ENCODE data around the gene ATF3.
"Not testable (repeated sequence)": the region's sequence is repeated elsewhere in the genome, so short reads cannot be mapped to it uniquely, and the experiment has no call there.

The ATF3 gene

DNA sequence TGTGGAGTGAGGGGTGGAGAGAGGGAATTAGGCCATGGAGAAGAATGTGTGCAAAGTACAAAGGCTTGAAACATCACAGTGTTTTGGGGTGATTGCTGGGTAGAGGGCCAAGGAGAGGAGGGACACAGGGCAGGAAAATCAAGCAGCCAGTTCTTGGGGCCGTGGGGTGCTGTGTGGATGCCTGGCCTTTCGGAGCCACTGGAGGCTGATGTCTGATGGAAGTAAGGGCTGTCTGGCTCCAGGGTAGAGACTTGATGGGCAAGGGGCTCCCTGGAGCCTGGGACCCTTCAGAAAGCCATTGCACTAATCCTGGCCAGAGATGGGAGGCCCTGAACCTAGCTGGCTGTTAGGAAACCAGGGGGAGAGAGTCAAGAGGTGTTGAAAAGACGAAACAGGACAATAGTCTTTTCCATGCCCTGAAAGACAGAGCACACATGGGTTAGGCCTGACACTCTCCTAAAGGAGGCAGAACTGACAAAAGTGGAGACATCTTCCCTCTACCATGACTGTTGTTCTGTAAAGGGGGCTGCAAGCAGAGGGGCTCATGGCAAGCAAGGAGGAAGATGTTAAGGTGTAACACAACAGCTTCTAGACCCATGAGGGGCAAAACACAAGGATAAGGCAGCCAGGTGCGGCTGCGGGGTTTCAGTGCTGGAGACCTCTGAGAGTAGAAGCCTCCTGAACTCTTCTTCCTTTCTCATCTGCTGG is 21.0 kb downstream of the ATF3 start:
- no peak for DNase-seq

DNA sequence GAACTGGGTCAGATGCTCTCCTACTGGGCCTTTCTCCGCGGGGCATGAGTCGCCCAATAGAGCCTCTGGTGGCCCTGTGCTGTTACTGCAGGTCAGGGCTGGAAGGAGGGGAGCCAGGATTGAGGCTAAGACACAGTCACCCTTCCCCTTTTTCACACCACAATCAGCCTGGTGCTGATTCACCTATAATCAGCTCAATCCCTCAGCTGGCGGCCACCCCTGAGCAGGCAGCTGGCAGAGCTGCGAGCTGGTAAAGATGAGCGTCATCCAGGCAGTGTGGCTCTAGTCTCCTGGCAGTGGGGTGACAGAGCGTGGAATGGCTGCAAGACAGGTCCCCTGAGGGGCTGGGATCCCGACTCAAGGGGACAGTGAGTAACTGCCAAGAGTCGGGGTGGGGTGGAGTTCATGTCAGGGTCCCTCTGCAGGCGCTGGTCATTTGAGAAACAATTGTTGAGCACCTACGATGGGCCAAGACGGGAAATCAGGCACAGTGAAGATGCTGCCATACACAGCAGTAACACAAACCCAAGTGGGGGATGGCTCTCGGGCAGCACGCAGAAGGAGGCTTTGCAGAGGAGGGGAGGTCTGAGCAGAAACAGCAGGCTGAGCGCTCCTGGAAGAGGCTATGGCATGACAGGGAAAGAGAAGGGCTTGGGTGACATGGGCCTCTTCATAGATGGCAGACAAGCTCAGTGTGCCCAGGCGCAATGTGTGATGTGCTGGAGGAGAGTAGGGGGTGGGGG is 21.8 kb downstream of the ATF3 start:
- DNase-seq = peak; percentile 64

DNA sequence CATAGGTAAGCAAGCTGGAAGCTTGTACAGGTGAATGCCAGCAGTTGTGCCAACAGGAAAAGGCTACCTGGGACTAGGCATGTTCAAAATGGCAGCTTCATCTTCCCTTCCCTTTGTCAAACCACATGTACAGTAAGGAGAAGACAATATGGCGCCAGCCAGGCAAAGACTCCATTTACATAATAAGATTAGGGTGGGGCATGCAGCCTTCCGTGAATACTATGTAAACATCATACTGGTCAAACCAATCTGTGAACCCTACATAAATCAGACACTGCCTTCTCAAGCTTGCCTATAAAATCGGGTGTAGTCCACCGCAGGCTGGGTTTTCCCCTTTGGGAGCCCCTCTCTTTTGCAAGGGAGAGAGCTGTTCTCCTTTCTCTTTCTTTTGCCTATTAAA is 24.6 kb downstream of the ATF3 start:
- peak; percentile 33 for DNase-seq

GRCh38 chr1:212634252-212634651 is 25.7 kb downstream of the ATF3 start:
- no peak for DNase-seq

DNA sequence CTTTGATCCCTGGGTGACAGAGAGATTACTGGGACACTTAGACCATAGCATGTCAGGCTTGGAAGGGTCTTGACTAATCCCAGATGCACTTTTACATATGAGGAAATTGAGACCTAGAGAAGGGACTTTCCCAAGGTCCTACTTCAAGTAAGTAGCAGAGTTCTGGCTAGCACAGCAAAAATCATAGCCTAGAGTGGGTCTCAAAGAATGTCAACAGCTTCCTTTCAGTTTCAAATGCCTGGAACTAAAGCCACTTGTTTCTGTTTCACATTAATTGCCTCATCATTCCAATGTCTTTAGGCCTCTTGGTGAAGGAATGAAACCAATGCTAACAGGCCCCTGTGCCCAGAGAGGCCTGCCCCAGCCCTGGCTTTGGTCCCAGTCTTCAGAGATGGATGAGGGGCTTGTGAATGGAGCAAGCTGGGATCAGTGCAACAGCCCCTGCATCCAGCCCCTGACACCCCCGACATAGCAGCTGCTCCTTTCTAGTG is 26.6 kb downstream of the ATF3 start:
- DNase-seq = no peak

DNA sequence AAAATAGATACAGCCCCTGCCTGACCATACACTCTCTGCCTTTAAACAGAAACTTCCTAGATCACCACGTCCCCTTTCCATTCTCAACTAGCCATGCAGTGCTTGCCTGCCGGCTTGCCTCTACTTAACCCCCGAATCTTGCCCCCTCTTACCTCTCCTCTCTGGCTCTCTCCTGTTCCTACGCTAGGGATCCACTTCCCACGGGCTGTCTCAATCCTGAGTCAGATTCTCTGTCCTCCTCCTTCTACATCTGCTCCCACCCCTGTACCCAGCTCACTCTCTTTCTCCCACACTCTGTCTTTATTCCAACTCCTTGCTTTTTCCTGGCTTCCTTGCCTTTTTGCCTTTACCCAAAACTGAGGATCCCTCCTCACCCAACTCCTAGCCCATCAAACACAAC is 29.3 kb downstream of the ATF3 start:
- DNase-seq = no peak

- no peak for DNase-seq
Measured at GRCh38 chr1:212638492-212639151, 30.1 kb downstream of the ATF3 start.

DNA sequence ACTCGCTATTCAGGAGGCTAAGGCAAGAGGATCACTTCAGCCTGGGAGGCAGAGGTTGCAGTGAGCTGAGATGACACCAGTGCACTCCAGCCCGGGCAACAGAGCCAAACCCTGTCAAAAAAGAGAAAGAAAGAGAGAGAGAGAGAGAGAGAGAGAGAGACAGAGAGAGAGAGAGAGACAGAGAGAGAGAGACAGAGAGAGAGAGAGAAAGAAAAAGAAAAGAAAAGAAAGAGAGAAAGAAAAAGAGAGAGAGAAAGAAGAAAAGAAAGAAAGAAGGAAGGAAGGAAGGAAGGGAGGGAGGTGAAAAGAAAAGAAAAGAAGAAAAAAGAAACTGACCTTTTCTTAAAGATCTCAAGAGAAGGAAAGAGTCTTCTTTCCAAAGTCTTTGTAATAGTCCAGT is 31.0 kb downstream of the ATF3 start:
- DNase-seq = not testable (repeated sequence)

GRCh38 chr1:212640223-212640878 is 31.8 kb downstream of the ATF3 start:
- no peak for DNase-seq

GRCh38 chr1:212641956-212642355 is 33.4 kb downstream of the ATF3 start:
- DNase-seq = no peak

- no peak for DNase-seq
Measured at GRCh38 chr1:212643877-212644276, 35.3 kb downstream of the ATF3 start.

DNA sequence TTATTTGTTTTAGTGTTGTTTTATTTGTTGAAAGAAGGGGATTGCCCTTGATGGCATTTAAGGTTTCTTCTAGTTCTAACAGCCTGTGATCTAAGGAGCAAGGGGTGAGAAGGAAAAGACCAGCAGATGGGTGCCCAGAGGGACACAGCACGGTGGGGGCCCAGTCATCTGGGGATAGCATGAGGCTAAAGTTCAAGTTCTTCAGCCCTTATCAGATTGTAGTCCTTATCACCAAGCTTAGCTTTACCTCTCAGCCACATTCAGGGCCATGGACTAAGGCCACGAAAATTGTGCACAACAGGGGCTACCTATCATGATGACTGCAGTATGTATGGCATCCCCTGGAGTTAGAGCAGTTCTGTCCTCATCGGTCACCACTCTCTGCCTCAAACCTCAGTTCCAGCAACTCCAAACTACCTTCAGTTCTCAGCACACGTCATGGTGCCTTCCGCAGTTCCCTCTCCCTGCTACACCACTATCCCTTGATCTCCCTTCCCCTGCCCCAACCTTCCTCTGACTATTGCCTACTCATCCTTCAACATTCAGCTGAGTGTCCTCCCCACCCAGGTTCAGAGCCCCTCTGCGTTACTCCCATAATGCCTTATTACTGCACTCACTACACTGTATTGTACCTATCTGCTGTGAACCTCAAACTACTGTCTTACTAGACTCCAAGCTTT is 36.4 kb downstream of the ATF3 start:
- DNase-seq = no peak

- no peak for DNase-seq
Measured at GRCh38 chr1:212645546-212646543, 37.3 kb downstream of the ATF3 start.

GRCh38 chr1:212646588-212646987 is 38.0 kb downstream of the ATF3 start:
- no peak for DNase-seq

DNA sequence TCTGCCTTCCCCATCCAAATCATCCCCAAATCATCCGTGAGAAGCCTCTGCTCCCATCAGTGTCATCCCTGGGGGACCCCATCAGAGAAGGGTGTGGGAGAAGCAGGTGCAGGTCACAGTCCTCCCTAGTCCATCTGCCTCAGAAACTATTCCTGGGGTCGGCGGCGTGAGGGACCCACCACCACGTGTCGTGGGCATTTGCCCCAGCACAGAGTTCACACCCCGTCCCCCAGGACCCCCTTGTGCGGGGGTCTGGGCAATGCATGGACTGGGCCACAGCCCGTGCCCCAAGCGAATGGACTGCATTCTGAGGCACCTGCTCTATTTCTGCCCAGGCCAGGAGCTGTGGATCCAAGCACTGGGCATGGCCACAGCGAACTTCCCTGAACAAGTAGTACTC is 38.4 kb downstream of the ATF3 start:
- no peak for DNase-seq

DNA sequence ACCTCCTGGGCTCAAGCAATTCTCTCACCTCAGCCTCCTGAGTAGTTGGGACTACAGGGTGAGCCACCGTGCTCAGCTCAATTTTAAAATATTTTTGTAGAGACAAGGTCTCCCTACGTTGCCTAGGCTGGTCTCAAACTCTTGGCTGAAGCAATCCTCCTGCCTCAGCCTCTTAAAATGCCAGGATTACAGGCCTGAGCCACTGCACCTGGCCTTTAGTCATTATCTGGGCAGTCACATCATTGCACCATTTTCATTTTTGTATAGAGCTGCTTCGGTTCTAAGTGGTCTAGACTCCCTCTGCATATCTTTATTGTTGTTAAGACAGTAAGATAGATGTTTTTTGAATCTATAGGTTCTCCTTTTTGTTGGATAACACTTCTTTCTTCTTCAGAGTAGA is 39.9 kb downstream of the ATF3 start:
- no peak for DNase-seq

DNA sequence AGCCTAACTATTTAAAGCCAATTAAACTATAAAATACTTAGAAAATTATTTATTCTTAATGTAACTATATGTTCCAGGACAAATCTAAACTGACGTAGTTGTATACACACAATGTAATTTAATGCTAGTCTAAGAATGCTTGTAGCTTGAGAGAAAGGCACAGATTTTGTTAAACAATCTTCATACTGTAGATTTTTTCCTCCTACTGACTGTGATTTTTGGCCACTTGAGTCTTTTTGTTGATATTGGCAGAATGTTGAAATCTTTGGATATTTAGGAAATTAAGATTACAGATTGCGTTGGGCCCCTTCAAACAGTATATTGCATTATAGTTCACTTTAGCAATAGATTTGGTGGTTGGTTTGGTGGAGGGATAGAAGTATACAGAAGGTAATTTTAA is 40.5 kb downstream of the ATF3 start:
- DNase-seq = no peak

- peak; percentile 81 for DNase-seq
Measured at GRCh38 chr1:212650228-212650627, 41.7 kb downstream of the ATF3 start.

DNA sequence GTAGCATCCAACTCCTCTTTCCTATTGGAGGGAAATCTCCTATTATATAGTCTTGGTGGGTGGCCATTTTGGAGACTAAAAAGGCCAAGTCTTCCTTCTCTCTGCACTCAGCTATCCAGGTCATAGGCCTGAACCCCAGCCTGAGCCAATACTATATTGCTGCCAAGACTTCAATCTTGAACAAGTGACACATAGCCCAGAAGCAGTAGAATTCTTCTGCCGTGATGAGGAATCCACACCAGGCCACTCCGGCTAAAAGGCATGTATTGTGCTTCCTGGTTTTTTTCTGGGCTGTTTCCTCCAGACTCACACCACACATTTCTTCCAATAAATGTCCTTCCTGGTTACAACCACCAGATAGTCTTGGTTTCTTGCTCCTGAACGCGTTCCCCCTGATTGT is 43.0 kb downstream of the ATF3 start:
- no peak for DNase-seq

DNA sequence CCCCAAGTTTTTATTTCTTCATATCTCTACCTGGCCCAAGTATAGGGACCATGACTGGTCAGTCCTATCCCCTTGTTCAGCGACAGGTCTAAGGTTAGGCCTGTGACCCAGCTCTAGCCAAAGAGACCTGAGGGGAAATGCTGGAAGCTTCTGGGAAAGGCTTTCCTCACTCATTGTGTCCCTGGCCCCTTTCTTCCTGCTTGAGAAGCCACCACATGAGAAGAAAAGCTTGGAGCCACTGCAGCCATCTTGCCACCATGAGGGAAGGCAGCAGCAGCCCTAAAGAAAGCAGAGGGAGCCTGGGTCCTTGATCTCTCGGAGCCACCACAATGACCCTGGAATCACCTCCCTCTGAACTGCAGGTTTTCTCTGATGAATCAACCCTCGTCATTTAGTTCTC is 43.4 kb downstream of the ATF3 start:
- no peak for DNase-seq

GRCh38 chr1:212652609-212653008 is 44.0 kb downstream of the ATF3 start:
- DNase-seq = no peak
